Measurements from ENCODE around the gene AP3S2.

- TF ChIP-seq, protein P1, sequence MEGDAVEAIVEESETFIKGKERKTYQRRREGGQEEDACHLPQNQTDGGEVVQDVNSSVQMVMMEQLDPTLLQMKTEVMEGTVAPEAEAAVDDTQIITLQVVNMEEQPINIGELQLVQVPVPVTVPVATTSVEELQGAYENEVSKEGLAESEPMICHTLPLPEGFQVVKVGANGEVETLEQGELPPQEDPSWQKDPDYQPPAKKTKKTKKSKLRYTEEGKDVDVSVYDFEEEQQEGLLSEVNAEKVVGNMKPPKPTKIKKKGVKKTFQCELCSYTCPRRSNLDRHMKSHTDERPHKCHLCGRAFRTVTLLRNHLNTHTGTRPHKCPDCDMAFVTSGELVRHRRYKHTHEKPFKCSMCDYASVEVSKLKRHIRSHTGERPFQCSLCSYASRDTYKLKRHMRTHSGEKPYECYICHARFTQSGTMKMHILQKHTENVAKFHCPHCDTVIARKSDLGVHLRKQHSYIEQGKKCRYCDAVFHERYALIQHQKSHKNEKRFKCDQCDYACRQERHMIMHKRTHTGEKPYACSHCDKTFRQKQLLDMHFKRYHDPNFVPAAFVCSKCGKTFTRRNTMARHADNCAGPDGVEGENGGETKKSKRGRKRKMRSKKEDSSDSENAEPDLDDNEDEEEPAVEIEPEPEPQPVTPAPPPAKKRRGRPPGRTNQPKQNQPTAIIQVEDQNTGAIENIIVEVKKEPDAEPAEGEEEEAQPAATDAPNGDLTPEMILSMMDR (IDR thresholded peaks at IDR 0.05; ENCODE audit: low read depth, low read length, missing input control) = no peak
- TF ChIP-seq, protein P2, sequence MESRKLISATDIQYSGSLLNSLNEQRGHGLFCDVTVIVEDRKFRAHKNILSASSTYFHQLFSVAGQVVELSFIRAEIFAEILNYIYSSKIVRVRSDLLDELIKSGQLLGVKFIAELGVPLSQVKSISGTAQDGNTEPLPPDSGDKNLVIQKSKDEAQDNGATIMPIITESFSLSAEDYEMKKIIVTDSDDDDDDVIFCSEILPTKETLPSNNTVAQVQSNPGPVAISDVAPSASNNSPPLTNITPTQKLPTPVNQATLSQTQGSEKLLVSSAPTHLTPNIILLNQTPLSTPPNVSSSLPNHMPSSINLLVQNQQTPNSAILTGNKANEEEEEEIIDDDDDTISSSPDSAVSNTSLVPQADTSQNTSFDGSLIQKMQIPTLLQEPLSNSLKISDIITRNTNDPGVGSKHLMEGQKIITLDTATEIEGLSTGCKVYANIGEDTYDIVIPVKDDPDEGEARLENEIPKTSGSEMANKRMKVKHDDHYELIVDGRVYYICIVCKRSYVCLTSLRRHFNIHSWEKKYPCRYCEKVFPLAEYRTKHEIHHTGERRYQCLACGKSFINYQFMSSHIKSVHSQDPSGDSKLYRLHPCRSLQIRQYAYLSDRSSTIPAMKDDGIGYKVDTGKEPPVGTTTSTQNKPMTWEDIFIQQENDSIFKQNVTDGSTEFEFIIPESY (IDR thresholded peaks at IDR 0.05) = no peak
- no peak for TF ChIP-seq RAD21 (IDR thresholded peaks at IDR 0.05)
Observed at GRCh38 chr15:89836267-89837133, 57.3 kb downstream of the AP3S2 start.
